ENCODE results near the gene STAT6.

- TF ChIP-seq, protein P1, sequence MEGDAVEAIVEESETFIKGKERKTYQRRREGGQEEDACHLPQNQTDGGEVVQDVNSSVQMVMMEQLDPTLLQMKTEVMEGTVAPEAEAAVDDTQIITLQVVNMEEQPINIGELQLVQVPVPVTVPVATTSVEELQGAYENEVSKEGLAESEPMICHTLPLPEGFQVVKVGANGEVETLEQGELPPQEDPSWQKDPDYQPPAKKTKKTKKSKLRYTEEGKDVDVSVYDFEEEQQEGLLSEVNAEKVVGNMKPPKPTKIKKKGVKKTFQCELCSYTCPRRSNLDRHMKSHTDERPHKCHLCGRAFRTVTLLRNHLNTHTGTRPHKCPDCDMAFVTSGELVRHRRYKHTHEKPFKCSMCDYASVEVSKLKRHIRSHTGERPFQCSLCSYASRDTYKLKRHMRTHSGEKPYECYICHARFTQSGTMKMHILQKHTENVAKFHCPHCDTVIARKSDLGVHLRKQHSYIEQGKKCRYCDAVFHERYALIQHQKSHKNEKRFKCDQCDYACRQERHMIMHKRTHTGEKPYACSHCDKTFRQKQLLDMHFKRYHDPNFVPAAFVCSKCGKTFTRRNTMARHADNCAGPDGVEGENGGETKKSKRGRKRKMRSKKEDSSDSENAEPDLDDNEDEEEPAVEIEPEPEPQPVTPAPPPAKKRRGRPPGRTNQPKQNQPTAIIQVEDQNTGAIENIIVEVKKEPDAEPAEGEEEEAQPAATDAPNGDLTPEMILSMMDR (IDR thresholded peaks at IDR 0.05), result peak in 1 of 7 experiments; percentile 16
- peak; percentile 78 to 87 (median 87) for TF ChIP-seq POLR2A (IDR thresholded peaks at IDR 0.05)
These were observed 22.6 kb downstream of the STAT6 start, which contains the start of gene NAB2 for GRCh38 chr12:57088354-57089270.
